HEK293 (cell line): ENCODE results near the gene UROD.

ENCODE experiments used
- CTCF ChIA-PET: fragments of 350-600 bp; formaldehyde crosslinking; extraction: SDS; loops from one replicate; lab custom pipeline; 2021; ENCODE audit warnings: antibody characterized with exemption; lab: Yijun Ruan, JAX
- POLR2A ChIA-PET: fragments of 300-600 bp; formaldehyde crosslinking; extraction: SDS; loops from one replicate; lab custom pipeline; 2020; ENCODE audit warnings: antibody characterized with exemption, inconsistent platforms; lab: Yijun Ruan, JAX
- H3K27ac ChIP-seq: fragments of 200-500 bp; sonication (Bioruptor generic); 2 replicates; pipeline ENCODE4 v1.5.1; 2014; ENCODE audit warnings: low read depth, low read length, control low read depth, inconsistent platforms; ENCODE audit errors: extremely low read depth
- H3K36me3 ChIP-seq, 2 experiments: fragments of 200-500 bp in 1 of 2; sonication (Bioruptor generic) in 1 of 2; 1 replicate in 1 of 2; 2 replicates in 1 of 2; pipeline ENCODE4 v1.5.1; 2014 to 2017; ENCODE audit warnings: inconsistent platforms in 2 of 2, low read length in 2 of 2; ENCODE audit not compliant: control insufficient read depth in 2 of 2, insufficient read depth in 1 of 2
- H3K4me1 ChIP-seq: fragments of 200-500 bp; sonication (Bioruptor generic); 2 replicates; pipeline ENCODE4 v1.5.1; 2014; ENCODE audit warnings: mild to moderate bottlenecking, low read length, inconsistent platforms; ENCODE audit not compliant: control insufficient read depth, insufficient read depth
- H3K4me3 ChIP-seq: 2 replicates; pipeline ENCODE4 v1.5.1; 2011; ENCODE audit warnings: low read depth, mild to moderate bottlenecking, control low read depth, low read length, moderate library complexity
- H3K9me3 ChIP-seq: fragments of 200-500 bp; sonication (Bioruptor generic); 2 replicates; pipeline ENCODE4 v1.5.1; 2014; ENCODE audit warnings: low read depth, low read length, inconsistent platforms; ENCODE audit not compliant: control insufficient read depth, insufficient read depth
- GLIS1 ChIP-seq: fragments of 450-650 bp; formaldehyde crosslinking; IDR thresholded peaks from 2 replicates; pipeline ENCODE4 v1.5.1; 2016; ENCODE audit warnings: missing biosample characterization, missing genetic modification characterization
- HOXD13 ChIP-seq: sonication (generic); formaldehyde crosslinking; IDR thresholded peaks from 2 replicates; pipeline ENCODE4 v1.8.0; 2022; ENCODE audit warnings: missing genetic modification reagents, borderline replicate concordance
- KLF7 ChIP-seq: fragments of 450-650 bp; formaldehyde crosslinking; IDR thresholded peaks from 2 replicates; pipeline ENCODE4 v1.5.1; 2016; ENCODE audit warnings: missing biosample characterization, missing genetic modification characterization, borderline replicate concordance
- OSR2 ChIP-seq: fragments of 450-650 bp; formaldehyde crosslinking; IDR thresholded peaks from 2 replicates; pipeline ENCODE4 v1.5.1; 2016; ENCODE audit warnings: missing biosample characterization, missing genetic modification characterization
- SCRT1 ChIP-seq: fragments of 450-650 bp; formaldehyde crosslinking; IDR thresholded peaks from 2 replicates; pipeline ENCODE4 v1.5.1; 2016; ENCODE audit warnings: missing biosample characterization, missing genetic modification characterization, borderline replicate concordance
- SCRT2 ChIP-seq: fragments of 450-650 bp; formaldehyde crosslinking; IDR thresholded peaks from 2 replicates; pipeline ENCODE4 v1.5.1; 2016; ENCODE audit warnings: missing biosample characterization, missing genetic modification characterization
- ZFP3 ChIP-seq: fragments of 450-650 bp; formaldehyde crosslinking; IDR thresholded peaks from 2 replicates; pipeline ENCODE4 v1.5.1; 2016; ENCODE audit warnings: low read depth, missing biosample characterization, missing genetic modification characterization
- ZNF121 ChIP-seq: fragments of 450-650 bp; formaldehyde crosslinking; IDR thresholded peaks from 2 replicates; pipeline ENCODE4 v1.5.1; 2016; ENCODE audit warnings: missing biosample characterization, missing genetic modification characterization
- ZNF146 ChIP-seq: fragments of 450-650 bp; formaldehyde crosslinking; IDR thresholded peaks from 2 replicates; pipeline ENCODE4 v1.5.1; 2016; ENCODE audit warnings: missing biosample characterization, missing genetic modification characterization
- ZNF155 ChIP-seq: fragments of 450-650 bp; formaldehyde crosslinking; IDR thresholded peaks from 2 replicates; pipeline ENCODE4 v1.5.1; 2016; ENCODE audit warnings: missing biosample characterization, missing genetic modification characterization
- ZNF202 ChIP-seq: fragments of 450-650 bp; formaldehyde crosslinking; IDR thresholded peaks from 2 replicates; pipeline ENCODE4 v1.5.1; 2016; ENCODE audit warnings: missing biosample characterization, missing genetic modification characterization, borderline replicate concordance
- ZNF248 ChIP-seq: fragments of 450-650 bp; formaldehyde crosslinking; IDR thresholded peaks from 2 replicates; pipeline ENCODE4 v1.5.1; 2017; ENCODE audit warnings: missing biosample characterization, missing genetic modification characterization
- ZNF354C ChIP-seq: fragments of 450-650 bp; formaldehyde crosslinking; IDR thresholded peaks from 2 replicates; pipeline ENCODE4 v1.5.1; 2016; ENCODE audit warnings: missing biosample characterization, missing genetic modification characterization, low read depth, borderline replicate concordance
- ZNF600 ChIP-seq: fragments of 450-650 bp; formaldehyde crosslinking; IDR thresholded peaks from 2 replicates; pipeline ENCODE4 v1.5.1; 2016; ENCODE audit warnings: missing biosample characterization, missing genetic modification characterization
- ZNF629 ChIP-seq: fragments of 450-650 bp; formaldehyde crosslinking; IDR thresholded peaks from 2 replicates; pipeline ENCODE4 v1.5.1; 2017; ENCODE audit warnings: missing biosample characterization, missing genetic modification characterization
- ZNF670 ChIP-seq: fragments of 450-650 bp; formaldehyde crosslinking; IDR thresholded peaks from 2 replicates; pipeline ENCODE4 v1.5.1; 2016; ENCODE audit warnings: missing biosample characterization, missing genetic modification characterization, low read depth
- ZNF776 ChIP-seq: fragments of 450-650 bp; formaldehyde crosslinking; IDR thresholded peaks from 2 replicates; pipeline ENCODE4 v1.5.0; 2017; ENCODE audit warnings: missing biosample characterization, missing genetic modification characterization, borderline replicate concordance
- ZNF843 ChIP-seq: fragments of 450-650 bp; formaldehyde crosslinking; IDR thresholded peaks from 2 replicates; pipeline ENCODE4 v1.5.1; 2016; ENCODE audit warnings: missing biosample characterization, missing genetic modification characterization
- TF ChIP-seq, protein P1 (sequence below): fragments of 450-650 bp; formaldehyde crosslinking; IDR thresholded peaks from 2 replicates; pipeline ENCODE4 v1.5.0; 2017; ENCODE audit warnings: missing biosample characterization, missing genetic modification characterization, borderline replicate concordance
- TF ChIP-seq, protein P2 (sequence below): fragments of 450-650 bp; formaldehyde crosslinking; IDR thresholded peaks from 2 replicates; pipeline ENCODE4 v1.5.1; 2016; ENCODE audit warnings: missing biosample characterization, missing genetic modification characterization
- TF ChIP-seq, protein P3 (sequence below): fragments of 450-650 bp; formaldehyde crosslinking; IDR thresholded peaks from 2 replicates; pipeline ENCODE4 v1.5.1; 2016; ENCODE audit warnings: missing biosample characterization, missing genetic modification characterization

The UROD gene

DNA sequence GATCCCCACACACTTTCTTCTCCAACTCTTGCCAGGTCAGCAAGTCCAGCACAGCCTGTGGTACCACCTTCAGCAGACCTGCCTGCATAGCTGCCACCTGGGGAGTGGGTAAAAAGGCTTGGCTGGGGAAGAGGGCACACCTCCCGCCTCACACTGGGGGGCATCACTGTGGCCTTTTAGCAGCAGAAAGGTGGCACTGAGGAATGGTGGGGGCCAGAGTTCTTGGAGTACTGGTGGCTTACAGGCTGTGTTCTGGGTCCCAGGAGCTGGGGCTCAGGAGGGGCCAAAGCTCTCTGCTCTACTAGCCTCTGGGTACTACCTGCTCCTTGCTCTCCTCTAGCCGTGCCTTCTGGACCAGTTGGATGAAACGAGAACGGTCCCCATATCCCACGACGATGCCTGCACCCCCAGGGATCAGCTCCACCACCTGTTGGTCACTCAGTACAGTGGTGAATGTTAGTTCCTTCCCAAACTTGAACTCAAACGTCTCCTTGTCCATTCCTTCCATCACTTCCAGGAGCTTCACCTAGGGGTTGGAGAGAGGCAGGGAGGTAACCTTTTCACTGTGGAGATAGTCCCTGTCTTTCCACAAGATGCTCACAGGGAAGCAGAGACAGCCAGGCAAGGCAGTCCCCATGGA, 7.7 kb upstream of the UROD start:
- Histone ChIP-seq H3K27ac (no peak overlapping the region), H3K4me3 (no peak overlapping the region), H3K9me3 (no peaks in the 10 kb centered on the region), H3K4me1 (no peaks in the 10 kb centered on the region), H3K36me3 (peaks cover 0 to 75% of the 10 kb centered on the region in 2 experiments; a peak in 1 of 3 replicates)
- TF ChIP-seq SCRT2 (tag by site-specific recombination) (peak; percentile 89), ZFP3 (tag by site-specific recombination) (no peak), SCRT1 (tag by site-specific recombination) (peak; percentile 83)
- POLR2A ChIA-PET: interaction anchor here (0.5 to 2.4 kb wide), 4 partner anchors 18 to 229 kb away, joined by 3 to 5 read pairs (median 3); partner anchors contain the start of gene EIF2B3
- CTCF ChIA-PET: interaction anchor here (1.0 to 1.5 kb wide), 2 partner anchors 169 to 275 kb away, joined by 3 read pairs; no protein-coding TSS in a partner anchor

DNA sequence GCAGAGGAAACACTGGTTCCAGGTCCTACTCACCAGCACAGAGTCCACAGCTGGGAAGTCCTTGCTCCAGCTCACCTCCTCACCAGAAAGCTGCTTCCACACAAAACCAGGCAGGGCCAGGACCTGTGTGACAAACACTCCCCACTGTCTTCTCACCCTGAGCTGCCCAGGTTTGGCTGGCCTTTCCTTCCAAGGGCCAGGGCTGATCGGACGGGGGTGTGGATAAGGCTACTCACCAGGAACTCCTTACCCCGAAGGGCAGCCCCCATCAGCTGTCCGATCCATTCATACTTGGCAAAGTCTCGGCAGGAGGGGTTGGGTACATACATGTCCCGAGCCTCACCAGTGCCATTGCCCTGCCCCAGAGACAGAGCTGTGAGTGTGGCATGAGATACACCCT, 6.3 kb upstream of the UROD start:
- POLR2A ChIA-PET: interaction anchor here (0.7 kb wide), 1 partner anchor 234 kb away, joined by 3 read pairs; no protein-coding TSS in a partner anchor
- Histone ChIP-seq H3K27ac (no peak overlapping the region), H3K9me3 (no peaks in the 10 kb centered on the region), H3K4me3 (no peak overlapping the region), H3K4me1 (no peaks in the 10 kb centered on the region), H3K36me3 (peaks cover 0 to 79% of the 10 kb centered on the region in 2 experiments; a peak in 1 of 3 replicates)
- CTCF ChIA-PET: interaction anchor here (1.5 kb wide), 1 partner anchor 276 kb away, joined by 3 read pairs; no protein-coding TSS in a partner anchor
- TF ChIP-seq ZNF776 (tag by site-specific recombination) (no peak), ZNF202 (no peak), HOXD13 (no peak)

DNA sequence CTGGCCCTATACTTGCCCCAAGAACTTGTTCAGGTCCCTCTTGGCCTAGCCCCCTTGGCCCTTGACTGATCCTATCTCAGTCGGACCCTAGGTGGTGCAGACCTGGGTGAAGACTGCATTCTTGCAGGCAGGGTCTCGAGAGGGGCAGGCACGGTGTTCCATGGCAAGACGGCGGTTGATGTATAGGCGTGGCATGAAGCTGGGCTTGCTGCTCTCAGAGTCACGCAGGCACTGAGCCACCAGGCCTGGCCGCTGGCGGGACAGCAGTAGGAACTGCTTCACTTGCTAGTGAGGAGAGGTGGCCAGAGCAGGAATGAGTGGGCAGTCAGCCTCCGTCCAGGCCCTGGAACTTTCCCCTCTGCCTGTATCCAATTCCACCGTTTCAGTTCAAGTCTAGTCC, 4.7 kb upstream of the UROD start:
- peaks cover 0 to 74% of the 10 kb centered on the region in 2 experiments; a peak in 1 of 3 replicates for H3K36me3 ChIP-seq
- ChIA-PET POLR2A (interaction anchor here (0.5 kb wide), 1 partner anchor 9 kb away, joined by 3 read pairs; no protein-coding TSS in a partner anchor), CTCF (interaction anchor here (0.6 to 1.2 kb wide), 2 partner anchors 233 to 296 kb away, joined by 3 to 4 read pairs; no protein-coding TSS in a partner anchor)

More for the DNA sequence above, 4.7 kb upstream of the UROD start:
- TF ChIP-seq ZNF121 (tag by site-specific recombination) (no peak), ZNF354C (tag by site-specific recombination) (no peak), ZNF629 (no peak), ZNF600 (no peak), OSR2 (tag by site-specific recombination) (no peak), ZNF146 (tag by site-specific recombination) (no peak), ZNF202 (no peak), ZNF155 (tag by site-specific recombination) (no peak), ZNF843 (tag by site-specific recombination) (no peak), ZNF670 (tag by site-specific recombination) (no peak), ZNF248 (tag by site-specific recombination) (no peak), KLF7 (no peak), GLIS1 (tag by site-specific recombination) (no peak)
- TF ChIP-seq, protein P1, sequence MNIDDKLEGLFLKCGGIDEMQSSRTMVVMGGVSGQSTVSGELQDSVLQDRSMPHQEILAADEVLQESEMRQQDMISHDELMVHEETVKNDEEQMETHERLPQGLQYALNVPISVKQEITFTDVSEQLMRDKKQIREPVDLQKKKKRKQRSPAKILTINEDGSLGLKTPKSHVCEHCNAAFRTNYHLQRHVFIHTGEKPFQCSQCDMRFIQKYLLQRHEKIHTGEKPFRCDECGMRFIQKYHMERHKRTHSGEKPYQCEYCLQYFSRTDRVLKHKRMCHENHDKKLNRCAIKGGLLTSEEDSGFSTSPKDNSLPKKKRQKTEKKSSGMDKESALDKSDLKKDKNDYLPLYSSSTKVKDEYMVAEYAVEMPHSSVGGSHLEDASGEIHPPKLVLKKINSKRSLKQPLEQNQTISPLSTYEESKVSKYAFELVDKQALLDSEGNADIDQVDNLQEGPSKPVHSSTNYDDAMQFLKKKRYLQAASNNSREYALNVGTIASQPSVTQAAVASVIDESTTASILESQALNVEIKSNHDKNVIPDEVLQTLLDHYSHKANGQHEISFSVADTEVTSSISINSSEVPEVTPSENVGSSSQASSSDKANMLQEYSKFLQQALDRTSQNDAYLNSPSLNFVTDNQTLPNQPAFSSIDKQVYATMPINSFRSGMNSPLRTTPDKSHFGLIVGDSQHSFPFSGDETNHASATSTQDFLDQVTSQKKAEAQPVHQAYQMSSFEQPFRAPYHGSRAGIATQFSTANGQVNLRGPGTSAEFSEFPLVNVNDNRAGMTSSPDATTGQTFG (tag by site-specific recombination): no peak
- TF ChIP-seq, protein P2, sequence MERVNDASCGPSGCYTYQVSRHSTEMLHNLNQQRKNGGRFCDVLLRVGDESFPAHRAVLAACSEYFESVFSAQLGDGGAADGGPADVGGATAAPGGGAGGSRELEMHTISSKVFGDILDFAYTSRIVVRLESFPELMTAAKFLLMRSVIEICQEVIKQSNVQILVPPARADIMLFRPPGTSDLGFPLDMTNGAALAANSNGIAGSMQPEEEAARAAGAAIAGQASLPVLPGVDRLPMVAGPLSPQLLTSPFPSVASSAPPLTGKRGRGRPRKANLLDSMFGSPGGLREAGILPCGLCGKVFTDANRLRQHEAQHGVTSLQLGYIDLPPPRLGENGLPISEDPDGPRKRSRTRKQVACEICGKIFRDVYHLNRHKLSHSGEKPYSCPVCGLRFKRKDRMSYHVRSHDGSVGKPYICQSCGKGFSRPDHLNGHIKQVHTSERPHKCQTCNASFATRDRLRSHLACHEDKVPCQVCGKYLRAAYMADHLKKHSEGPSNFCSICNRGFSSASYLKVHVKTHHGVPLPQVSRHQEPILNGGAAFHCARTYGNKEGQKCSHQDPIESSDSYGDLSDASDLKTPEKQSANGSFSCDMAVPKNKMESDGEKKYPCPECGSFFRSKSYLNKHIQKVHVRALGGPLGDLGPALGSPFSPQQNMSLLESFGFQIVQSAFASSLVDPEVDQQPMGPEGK (tag by site-specific recombination): no peak
- TF ChIP-seq, protein P3, sequence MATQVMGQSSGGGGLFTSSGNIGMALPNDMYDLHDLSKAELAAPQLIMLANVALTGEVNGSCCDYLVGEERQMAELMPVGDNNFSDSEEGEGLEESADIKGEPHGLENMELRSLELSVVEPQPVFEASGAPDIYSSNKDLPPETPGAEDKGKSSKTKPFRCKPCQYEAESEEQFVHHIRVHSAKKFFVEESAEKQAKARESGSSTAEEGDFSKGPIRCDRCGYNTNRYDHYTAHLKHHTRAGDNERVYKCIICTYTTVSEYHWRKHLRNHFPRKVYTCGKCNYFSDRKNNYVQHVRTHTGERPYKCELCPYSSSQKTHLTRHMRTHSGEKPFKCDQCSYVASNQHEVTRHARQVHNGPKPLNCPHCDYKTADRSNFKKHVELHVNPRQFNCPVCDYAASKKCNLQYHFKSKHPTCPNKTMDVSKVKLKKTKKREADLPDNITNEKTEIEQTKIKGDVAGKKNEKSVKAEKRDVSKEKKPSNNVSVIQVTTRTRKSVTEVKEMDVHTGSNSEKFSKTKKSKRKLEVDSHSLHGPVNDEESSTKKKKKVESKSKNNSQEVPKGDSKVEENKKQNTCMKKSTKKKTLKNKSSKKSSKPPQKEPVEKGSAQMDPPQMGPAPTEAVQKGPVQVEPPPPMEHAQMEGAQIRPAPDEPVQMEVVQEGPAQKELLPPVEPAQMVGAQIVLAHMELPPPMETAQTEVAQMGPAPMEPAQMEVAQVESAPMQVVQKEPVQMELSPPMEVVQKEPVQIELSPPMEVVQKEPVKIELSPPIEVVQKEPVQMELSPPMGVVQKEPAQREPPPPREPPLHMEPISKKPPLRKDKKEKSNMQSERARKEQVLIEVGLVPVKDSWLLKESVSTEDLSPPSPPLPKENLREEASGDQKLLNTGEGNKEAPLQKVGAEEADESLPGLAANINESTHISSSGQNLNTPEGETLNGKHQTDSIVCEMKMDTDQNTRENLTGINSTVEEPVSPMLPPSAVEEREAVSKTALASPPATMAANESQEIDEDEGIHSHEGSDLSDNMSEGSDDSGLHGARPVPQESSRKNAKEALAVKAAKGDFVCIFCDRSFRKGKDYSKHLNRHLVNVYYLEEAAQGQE (tag by site-specific recombination): no peak
- Histone ChIP-seq H3K4me1 (no peaks in the 10 kb centered on the region), H3K4me3 (no peak overlapping the region), H3K27ac (no peak overlapping the region), H3K9me3 (no peaks in the 10 kb centered on the region)
